AG04450 (cell line): ENCODE data around the gene ZKSCAN3. TPM values are rescaled to one million over a fixed set of nuclear protein-coding genes. Genes with fewer than 3 reads are reported as not detected.

Source experiments
- CTCF ChIA-PET: fragments of 300-600, 350-600 bp; formaldehyde crosslinking; extraction: SDS; loops from one replicate; lab custom pipeline; 2022; ENCODE audit warnings: antibody characterized with exemption, inconsistent platforms; lab: Charles Lee
- POLR2A ChIA-PET: fragments of 350-600 bp; formaldehyde crosslinking; extraction: SDS; loops from one replicate; lab custom pipeline; 2021; ENCODE audit warnings: antibody characterized with exemption, inconsistent platforms; lab: Yijun Ruan, JAX
- DNase-seq: peaks from one replicate; pipeline ENCODE4 v3.0.0-alpha.2; 2011; ENCODE audit warnings: low read depth, low spot score
- H3K27ac ChIP-seq: one replicate; pipeline ENCODE4 v1.5.1; 2012; ENCODE audit warnings: low read depth, low read length, control low read depth
- H3K27me3 ChIP-seq: one replicate; pipeline ENCODE4 v1.6.0; 2012; ENCODE audit warnings: low read length; ENCODE audit not compliant: control insufficient read depth, insufficient read depth
- H3K4me3 ChIP-seq: 2 replicates; pipeline ENCODE4 v1.5.1; 2011; ENCODE audit warnings: mild to moderate bottlenecking, low read depth, low read length, control low read depth
- H3K9me3 ChIP-seq: 2 replicates; pipeline ENCODE4 v1.5.1; 2012; ENCODE audit warnings: low read length; ENCODE audit not compliant: control insufficient read depth, insufficient read depth
- CTCF ChIP-seq: IDR thresholded peaks from 2 replicates; pipeline ENCODE4 v1.5.1; 2011; ENCODE audit warnings: low read depth, low read length, control low read depth, inconsistent platforms
- polyA plus RNA-seq: library from polyadenylated mRNA; depleted of rRNA; stranded (reverse); fragments of >200 nt; gene quantifications from 2 replicates; pipeline ENCODE4 v1.2.3, GENCODE V29; 2011

Gene ZKSCAN3
- polyA plus RNA-seq, 1 experiment = 6.0 TPM

- no peaks in the 10 kb centered on the region for H3K27me3 ChIP-seq
- DNase-seq = no peak
- TF ChIP-seq CTCF = no peak
- H3K4me3 ChIP-seq = no peak overlapping the region
- CTCF ChIA-PET = no interaction called here
- POLR2A ChIA-PET = no interaction called here
- H3K9me3 ChIP-seq = peaks cover 9% of the 10 kb centered on the region
- H3K27ac ChIP-seq = no peak overlapping the region
Observed at GRCh38 chr6:28330041-28330440, 19.7 kb upstream of the ZKSCAN3 start.

GRCh38 chr6:28333047-28333446 is 16.7 kb upstream of the ZKSCAN3 start:
- no peak overlapping the region for H3K27ac ChIP-seq
- CTCF ChIA-PET = no interaction called here
- no peak for DNase-seq
- H3K4me3 ChIP-seq = no peak overlapping the region
- TF ChIP-seq CTCF = no peak
- POLR2A ChIA-PET = no interaction called here
- no peaks in the 10 kb centered on the region; the same call in 1 of the 2 replicates for H3K9me3 ChIP-seq
- no peaks in the 10 kb centered on the region for H3K27me3 ChIP-seq

- CTCF ChIA-PET = interaction anchor here (1.0 kb wide), 1 partner anchor 22 kb away, joined by 6 read pairs; no protein-coding TSS in a partner anchor
- TF ChIP-seq CTCF = no peak
Observed at GRCh38 chr6:28333599-28334018, 16.1 kb upstream of the ZKSCAN3 start.

GRCh38 chr6:28334286-28335039 is 15.3 kb upstream of the ZKSCAN3 start:
- ChIA-PET CTCF (interaction anchor here (1.0 to 1.3 kb wide), 3 partner anchors 22 to 53 kb away, joined by 3 to 6 read pairs (median 4); partner anchors contain the start of gene PGBD1), POLR2A (interaction anchor here (1.4 to 1.5 kb wide), 2 partner anchors 193 to 442 kb away, joined by 4 to 5 read pairs; partner anchors contain the start of gene ZKSCAN8)
- H3K27ac ChIP-seq = no peak overlapping the region
- H3K4me3 ChIP-seq = no peak overlapping the region
- H3K27me3 ChIP-seq = no peaks in the 10 kb centered on the region
- H3K9me3 ChIP-seq = no peaks in the 10 kb centered on the region
- no peak for TF ChIP-seq CTCF
- DNase-seq = no peak

More at GRCh38 chr6:28333599-28334018, 16.1 kb upstream of the ZKSCAN3 start:
- POLR2A ChIA-PET = no interaction called here
- Histone ChIP-seq H3K4me3 (no peak overlapping the region), H3K27ac (no peak overlapping the region), H3K27me3 (no peaks in the 10 kb centered on the region), H3K9me3 (no peaks in the 10 kb centered on the region; the same call in 1 of the 2 replicates)
- DNase-seq = no peak

- peak overlapping the region; percentile 100 for H3K27ac ChIP-seq
- no peak for DNase-seq
- TF ChIP-seq CTCF = no peak
- peak overlapping the region; percentile 52 for H3K4me3 ChIP-seq
- no peaks in the 10 kb centered on the region for H3K9me3 ChIP-seq
- POLR2A ChIA-PET = interaction anchor here (0.7 to 1.5 kb wide), 9 partner anchors 14 to 498 kb away, joined by 3 to 14 read pairs (median 5); partner anchors contain the start of genes PGBD1, ZKSCAN3 and ZKSCAN8
- H3K27me3 ChIP-seq = no peaks in the 10 kb centered on the region
- CTCF ChIA-PET = interaction anchor here (1.2 to 1.3 kb wide), 3 partner anchors 21 to 54 kb away, joined by 3 to 6 read pairs (median 4); partner anchors contain the start of gene PGBD1
Observed at GRCh38 chr6:28335040-28335563, 14.6 kb upstream of the ZKSCAN3 start.
